Common myeloid progenitor, CD34-positive (primary cell): ENCODE results near the gene CCDC152.
"Not testable (repeated sequence)": the region's sequence is repeated elsewhere in the genome, so short reads cannot be mapped to it uniquely, and the experiment has no call there.

ENCODE experiments used
- CTCF ChIA-PET: fragments of 350-600 bp; sonication (Branson Sonifier 250); formaldehyde crosslinking; loops from one replicate; lab custom pipeline; 2021; ENCODE audit warnings: antibody characterized with exemption; lab: Charles Lee
- POLR2A ChIA-PET: fragments of 350-600 bp; sonication (Branson Sonifier 250); formaldehyde crosslinking; loops from one replicate; lab custom pipeline; 2021; ENCODE audit warnings: antibody characterized with exemption; lab: Charles Lee
- DNase-seq, 3 donors: peaks; one replicate each; pipeline versions ENCODE4 v3.0.0 to v3.0.0-alpha.2; 2013
- H3K27ac ChIP-seq, 2 experiments: 1 replicate in 1 of 2; 2 replicates in 1 of 2; pipeline ENCODE4 v1.7.0; 2013; ENCODE audit warnings: inconsistent platforms in 2 of 2, low read length in 2 of 2, mild to moderate bottlenecking in 2 of 2, low read depth in 1 of 2, moderate library complexity in 1 of 2; ENCODE audit not compliant: severe bottlenecking in 2 of 2, insufficient read depth in 1 of 2, poor library complexity in 1 of 2
- H3K27me3 ChIP-seq, 5 experiments: replicated peaks in 2 of 5; 1 replicate in 3 of 5; 2 replicates in 2 of 5; pipeline versions ENCODE4 v1.6.1 to v1.7.0; 2013; ENCODE audit warnings: low read length in 4 of 5, mild to moderate bottlenecking in 2 of 5, moderate library complexity in 2 of 5, inconsistent platforms in 1 of 5; ENCODE audit not compliant: insufficient read depth in 5 of 5, control insufficient read depth in 4 of 5
- H3K36me3 ChIP-seq, 4 experiments: 1 replicate in 2 of 4; 2 replicates in 2 of 4; pipeline versions ENCODE4 v1.6.1 to v1.7.0; 2013; ENCODE audit warnings: low read length in 3 of 4, control low read depth in 1 of 4, mild to moderate bottlenecking in 1 of 4; ENCODE audit not compliant: control insufficient read depth in 4 of 4, insufficient read depth in 4 of 4
- H3K4me1 ChIP-seq, 4 experiments: 1 replicate in 3 of 4; 2 replicates in 1 of 4; pipeline versions ENCODE4 v1.6.1 to v1.7.1; 2013; ENCODE audit warnings: low read length in 3 of 4, mild to moderate bottlenecking in 3 of 4, control low read depth in 1 of 4, inconsistent platforms in 1 of 4, moderate library complexity in 1 of 4; ENCODE audit not compliant: control insufficient read depth in 4 of 4, insufficient read depth in 4 of 4; ENCODE audit errors: control extremely low read depth in 1 of 4
- H3K4me3 ChIP-seq, 7 experiments: 1 replicate in 4 of 7; 2 replicates in 3 of 7; pipeline versions ENCODE4 v1.5.1 to v1.7.0; 2013; ENCODE audit warnings: mild to moderate bottlenecking in 7 of 7, low read length in 6 of 7, moderate library complexity in 6 of 7, inconsistent platforms in 2 of 7, low read depth in 2 of 7, control low read depth in 1 of 7; ENCODE audit not compliant: insufficient read depth in 4 of 7, control insufficient read depth in 1 of 7; ENCODE audit errors: extremely low read depth in 1 of 7
- H3K9me3 ChIP-seq, 5 experiments: 1 replicate in 4 of 5; 2 replicates in 1 of 5; pipeline versions ENCODE4 v1.6.1 to v1.7.1; 2013; ENCODE audit warnings: low read length in 4 of 5, mild to moderate bottlenecking in 2 of 5, inconsistent platforms in 1 of 5, low read depth in 1 of 5, moderate library complexity in 1 of 5; ENCODE audit not compliant: control insufficient read depth in 4 of 5, insufficient read depth in 2 of 5; ENCODE audit errors: control extremely low read depth in 1 of 5
- WGBS: methylation state at CpG from one replicate; pipeline ENCODE4 v1.1.5; 2013; ENCODE audit not compliant: insufficient coverage; 5-methylcytosine and 5-hydroxymethylcytosine counted together

Gene CCDC152

GRCh38 chr5:42843675-42844292 is 87.2 kb downstream of the CCDC152 start:
- no peaks in the 10 kb centered on the region for H3K27me3 ChIP-seq
- H3K9me3 ChIP-seq, result peaks cover 0 to 11% (median 1%) of the 10 kb centered on the region in 5 experiments
- H3K27ac ChIP-seq, result no peak overlapping the region
- no peak overlapping the region for H3K4me3 ChIP-seq
- WGBS, result no CpG with 5 or more reads among the region's 3 CpGs
- no peaks in the 10 kb centered on the region for H3K36me3 ChIP-seq
- DNase-seq, result no peak
- POLR2A ChIA-PET, result no interaction called here
- peaks cover 0 to 16% (median 9%) of the 10 kb centered on the region in 4 experiments for H3K4me1 ChIP-seq
- CTCF ChIA-PET, result no interaction called here

- 80% methylated on average over 1 of the region's 4 CpGs for WGBS
- DNase-seq, H3K36me3 ChIP-seq, H3K27me3 ChIP-seq, POLR2A ChIA-PET, CTCF ChIA-PET, H3K4me3 ChIP-seq, H3K27ac ChIP-seq: not testable (repeated sequence)
- Histone ChIP-seq H3K4me1 (peaks cover 0 to 16% (median 9%) of the 10 kb centered on the region in 4 experiments), H3K9me3 (peaks cover 0 to 11% (median 1%) of the 10 kb centered on the region in 5 experiments)
These were observed 87.8 kb downstream of the CCDC152 start for GRCh38 chr5:42844408-42844807.

- DNase-seq, result no peak
- no peaks in the 10 kb centered on the region for H3K4me1 ChIP-seq
- peaks cover 0 to 3% (median 2%) of the 10 kb centered on the region in 5 experiments for H3K9me3 ChIP-seq
- no peaks in the 10 kb centered on the region for H3K36me3 ChIP-seq
- WGBS, result no CpG with 5 or more reads among the region's 2 CpGs
- no peak overlapping the region for H3K27ac ChIP-seq
- H3K4me3 ChIP-seq, result no peak overlapping the region
- ChIA-PET CTCF (no interaction called here), POLR2A (no interaction called here)
- H3K27me3 ChIP-seq, result no peaks in the 10 kb centered on the region
These were observed 91.9 kb downstream of the CCDC152 start for GRCh38 chr5:42848545-42848944.

DNA sequence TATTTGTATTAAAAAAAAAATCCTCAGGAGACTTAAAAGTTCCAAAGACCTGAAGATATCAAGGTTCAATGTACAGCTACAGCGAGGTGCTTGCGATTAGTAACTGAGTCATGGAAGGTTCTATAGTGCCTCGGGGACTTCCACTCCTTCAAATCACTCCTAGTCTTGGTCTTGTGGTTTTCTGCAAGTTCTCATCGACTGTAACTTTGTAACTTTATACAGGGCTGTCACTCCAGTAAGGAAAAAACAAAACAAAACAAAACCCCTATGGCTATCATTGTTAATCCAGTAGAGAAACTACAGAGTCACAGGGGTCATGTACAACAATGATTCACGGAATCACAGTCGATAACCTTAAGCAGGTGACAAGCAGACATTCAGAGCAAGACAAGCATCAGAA is 94.9 kb downstream of the CCDC152 start:
- H3K9me3 ChIP-seq, result peaks cover 0 to 3% (median 0%) of the 10 kb centered on the region in 5 experiments
- ChIA-PET POLR2A (no interaction called here), CTCF (interaction anchor here (0.8 kb wide), 1 partner anchor 22 kb away, joined by 4 read pairs; no protein-coding TSS in a partner anchor)
- no peak overlapping the region for H3K4me3 ChIP-seq
- H3K36me3 ChIP-seq, result no peaks in the 10 kb centered on the region
- DNase-seq, result no peak
- no peak overlapping the region for H3K27ac ChIP-seq
- no peaks in the 10 kb centered on the region for H3K4me1 ChIP-seq
- 96% methylated on average over 4 of the region's 6 CpGs for WGBS
- H3K27me3 ChIP-seq, result no peaks in the 10 kb centered on the region
